Frontal cortex (tissue), 4 donors: ENCODE measurements around the gene SLC1A3. TPM values are rescaled to one million over a fixed set of nuclear protein-coding genes. Genes with fewer than 3 reads are reported as not detected.
"Not testable (repeated sequence)": the region's sequence is repeated elsewhere in the genome, so short reads cannot be mapped to it uniquely, and the experiment has no call there.

ENCODE experiments used
- DNase-seq, 2 donors: peaks; one replicate each; pipeline ENCODE4 v3.0.0; 2012; ENCODE audit warnings: low spot score in 2 of 2
- FAIRE-seq: peaks from 2 replicates; lab custom pipeline; 2012; peaks lifted over from hg19 to GRCh38; lab: Jason Lieb, UNC
- total RNA-seq: library from RNA; depleted of rRNA; stranded (reverse); fragments of >200 nt; gene quantifications from one replicate; pipeline ENCODE4 v1.2.3, GENCODE V29; 2014
- donor health status: control.
- donor health status: control.
- donor health status: control.

SLC1A3 gene
- total RNA-seq, result 161 TPM

- DNase-seq (no peak), FAIRE-seq (no peak)
These were observed at the start of gene SLC1A3 for GRCh38 chr5:36606428-36607113. SLC1A3 (plus strand) TSS chr5:36606606; CDS start chr5:36608424, 1,818 bp downstream.

- no peak for FAIRE-seq
These were observed 47.8 kb upstream of the SLC1A3 start for GRCh38 chr5:36558641-36559040.

GRCh38 chr5:36561601-36562000 is 44.8 kb upstream of the SLC1A3 start:
- DNase-seq (no peak), FAIRE-seq (no peak)

More at GRCh38 chr5:36558641-36559040, 47.8 kb upstream of the SLC1A3 start:
- no peak for DNase-seq

- FAIRE-seq (no peak), DNase-seq (no peak)
These were observed 36.9 kb upstream of the SLC1A3 start for GRCh38 chr5:36569491-36569890.

GRCh38 chr5:36570301-36571095 is 35.9 kb upstream of the SLC1A3 start:
- FAIRE-seq, result no peak
- no peak for DNase-seq

GRCh38 chr5:36571401-36572042 is 34.9 kb upstream of the SLC1A3 start:
- DNase-seq, result no peak
- FAIRE-seq, result no peak

- FAIRE-seq (no peak), DNase-seq (no peak)
These were observed 33.0 kb upstream of the SLC1A3 start for GRCh38 chr5:36573438-36573837.

GRCh38 chr5:36575361-36575781 is 31.0 kb upstream of the SLC1A3 start:
- DNase-seq (no peak), FAIRE-seq (no peak)

- DNase-seq, result no peak
- FAIRE-seq, result no peak
These were observed 29.7 kb upstream of the SLC1A3 start for GRCh38 chr5:36576721-36577120.

- not testable (repeated sequence) for FAIRE-seq, DNase-seq
These were observed 26.5 kb upstream of the SLC1A3 start for GRCh38 chr5:36579858-36580257.

GRCh38 chr5:36581070-36581469 is 25.3 kb upstream of the SLC1A3 start:
- no peak for DNase-seq
- FAIRE-seq, result no peak

GRCh38 chr5:36584009-36584875 is 22.2 kb upstream of the SLC1A3 start:
- no peak for FAIRE-seq
- no peak for DNase-seq

- FAIRE-seq (no peak), DNase-seq (no peak)
These were observed 20.7 kb upstream of the SLC1A3 start for GRCh38 chr5:36585701-36586100.

GRCh38 chr5:36587354-36587753 is 19.1 kb upstream of the SLC1A3 start:
- DNase-seq, result no peak
- FAIRE-seq, result no peak

- FAIRE-seq, result not testable (repeated sequence)
These were observed 16.7 kb upstream of the SLC1A3 start for GRCh38 chr5:36589735-36590134.

GRCh38 chr5:36590513-36591286 is 15.7 kb upstream of the SLC1A3 start:
- DNase-seq (no peak), FAIRE-seq (no peak)

More at GRCh38 chr5:36589735-36590134, 16.7 kb upstream of the SLC1A3 start:
- DNase-seq, result not testable (repeated sequence)

- FAIRE-seq (no peak), DNase-seq (no peak)
These were observed 12.5 kb upstream of the SLC1A3 start for GRCh38 chr5:36593867-36594266.

- FAIRE-seq (no peak), DNase-seq (no peak)
These were observed 10.2 kb upstream of the SLC1A3 start for GRCh38 chr5:36596247-36596646.

GRCh38 chr5:36596756-36597155 is 9.7 kb upstream of the SLC1A3 start:
- DNase-seq (no peak), FAIRE-seq (no peak)
